Measurements from ENCODE around the gene TAF4. TPM values are rescaled to one million over a fixed set of nuclear protein-coding genes. Genes with fewer than 3 reads are reported as not detected.
"Not testable (repeated sequence)": the region's sequence is repeated elsewhere in the genome, so short reads cannot be mapped to it uniquely, and the experiment has no call there.

Gene TAF4
- total RNA-seq, 1 experiment from 2014 or later: 94.9 TPM

DNA sequence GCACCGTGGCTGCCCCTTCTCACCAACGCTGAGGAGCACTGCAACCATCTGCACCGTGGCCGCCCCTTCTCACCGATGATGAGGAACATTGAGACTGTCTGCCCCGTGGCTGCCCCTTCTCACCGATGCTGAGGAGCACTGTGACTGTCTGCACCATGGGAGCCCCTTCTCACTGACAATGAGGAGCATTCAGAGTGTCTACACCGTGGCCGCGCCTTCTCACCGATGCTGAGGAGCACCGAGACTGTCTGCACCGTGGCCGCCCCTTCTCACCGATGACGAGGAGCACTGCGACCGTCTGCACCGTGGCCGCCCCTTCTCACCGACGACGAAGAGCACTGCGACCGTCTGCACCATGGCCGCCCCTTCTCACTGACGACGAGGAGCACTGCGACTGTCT lies 120.2 kb downstream of the TAF4 start:
- H3K9me3 Mint-ChIP-seq (ENCODE audit: unreplicated experiment); H3K27me3 Mint-ChIP-seq (ENCODE audit: insufficient read depth, unreplicated experiment); intact Hi-C loops (cut with micrococcal nuclease; ENCODE audit: unreplicated experiment); H3K27ac Mint-ChIP-seq (ENCODE audit: unreplicated experiment); CTCF ChIA-PET; H3K4me1 Mint-ChIP-seq (ENCODE audit: low read depth, unreplicated experiment); H3K9me3 ChIP-seq; H3K4me1 ChIP-seq; H3K4me3 Mint-ChIP-seq (ENCODE audit: unreplicated experiment); POLR2A ChIA-PET; H3K36me3 ChIP-seq (ENCODE audit: control insufficient read depth, insufficient read depth, low read length); H3K27me3 ChIP-seq (replicated peaks; ENCODE audit: control insufficient read depth, insufficient read depth, low read length); BruUV-seq (replicated peaks); H3K4me3 ChIP-seq (ENCODE audit: low read depth, low read length): not testable (repeated sequence)
- peak in 1 of 2 experiments; percentile 39 for DNase-seq
- H3K36me3 Mint-ChIP-seq (ENCODE audit: insufficient read depth, unreplicated experiment): peaks cover 22% of the 10 kb centered on the region

DNA sequence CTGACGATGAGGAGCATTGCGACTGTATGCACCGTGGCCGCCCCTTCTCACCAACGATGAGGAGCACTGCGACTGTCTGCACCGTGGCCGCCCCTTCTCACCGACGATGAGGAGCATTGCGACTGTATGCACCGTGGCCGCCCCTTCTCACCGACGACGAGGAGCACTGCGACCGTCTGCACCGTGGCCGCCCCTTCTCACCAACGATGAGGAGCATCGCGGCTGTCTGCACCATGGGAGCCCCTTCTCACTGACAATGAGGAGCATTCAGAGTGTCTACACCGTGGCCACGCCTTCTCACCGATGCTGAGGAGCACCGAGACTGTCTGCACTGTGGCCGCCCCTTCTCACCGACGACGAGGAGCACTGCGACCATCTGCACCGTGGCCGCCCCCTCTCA lies 120.7 kb downstream of the TAF4 start:
- intact Hi-C loops (cut with micrococcal nuclease; ENCODE audit: unreplicated experiment); H3K27me3 Mint-ChIP-seq (ENCODE audit: insufficient read depth, unreplicated experiment); H3K9me3 ChIP-seq; H3K4me1 ChIP-seq; H3K4me3 Mint-ChIP-seq (ENCODE audit: unreplicated experiment); BruUV-seq (replicated peaks); H3K36me3 ChIP-seq (ENCODE audit: control insufficient read depth, insufficient read depth, low read length); H3K27ac Mint-ChIP-seq (ENCODE audit: unreplicated experiment); H3K4me1 Mint-ChIP-seq (ENCODE audit: low read depth, unreplicated experiment); H3K4me3 ChIP-seq (ENCODE audit: low read depth, low read length); POLR2A ChIA-PET; H3K27me3 ChIP-seq (replicated peaks; ENCODE audit: control insufficient read depth, insufficient read depth, low read length); CTCF ChIA-PET; H3K9me3 Mint-ChIP-seq (ENCODE audit: unreplicated experiment): not testable (repeated sequence)
- peak in 1 of 2 experiments; percentile 35 for DNase-seq
- H3K36me3 Mint-ChIP-seq (ENCODE audit: insufficient read depth, unreplicated experiment): peaks cover 22% of the 10 kb centered on the region

DNA sequence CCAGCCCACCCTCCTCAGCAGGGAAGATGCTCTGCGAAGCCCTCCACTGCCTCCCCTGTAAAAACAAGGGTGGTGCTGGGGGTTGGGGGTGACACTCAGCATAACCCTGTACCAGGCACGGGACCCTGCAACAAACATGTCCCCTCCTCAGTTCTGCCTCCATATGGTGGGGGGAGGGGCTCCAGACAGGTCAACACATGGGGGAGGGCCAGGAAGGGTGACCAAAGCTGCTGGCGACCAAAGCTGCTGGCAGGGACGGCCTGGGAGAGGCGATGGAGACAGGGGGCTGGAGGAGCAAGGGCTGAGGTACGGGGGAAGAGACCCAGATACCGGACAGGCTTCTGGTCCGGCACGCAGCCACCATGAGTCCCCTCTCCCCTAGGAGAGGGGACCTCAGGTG lies 123.2 kb downstream of the TAF4 start:
- Mint-ChIP-seq H3K36me3 (ENCODE audit: insufficient read depth, unreplicated experiment) (peaks cover 15% of the 10 kb centered on the region), H3K4me3 (ENCODE audit: unreplicated experiment) (no peak overlapping the region), H3K27ac (ENCODE audit: unreplicated experiment) (no peak overlapping the region), H3K9me3 (ENCODE audit: unreplicated experiment) (no peaks in the 10 kb centered on the region), H3K27me3 (ENCODE audit: insufficient read depth, unreplicated experiment) (no peaks in the 10 kb centered on the region), H3K4me1 (ENCODE audit: low read depth, unreplicated experiment) (peaks cover 7% of the 10 kb centered on the region)
- H3K4me1 ChIP-seq: no peaks in the 10 kb centered on the region
- no peak for DNase-seq
- intact Hi-C loops (cut with micrococcal nuclease; ENCODE audit: unreplicated experiment): no loop called here
- TF ChIP-seq, protein P1, sequence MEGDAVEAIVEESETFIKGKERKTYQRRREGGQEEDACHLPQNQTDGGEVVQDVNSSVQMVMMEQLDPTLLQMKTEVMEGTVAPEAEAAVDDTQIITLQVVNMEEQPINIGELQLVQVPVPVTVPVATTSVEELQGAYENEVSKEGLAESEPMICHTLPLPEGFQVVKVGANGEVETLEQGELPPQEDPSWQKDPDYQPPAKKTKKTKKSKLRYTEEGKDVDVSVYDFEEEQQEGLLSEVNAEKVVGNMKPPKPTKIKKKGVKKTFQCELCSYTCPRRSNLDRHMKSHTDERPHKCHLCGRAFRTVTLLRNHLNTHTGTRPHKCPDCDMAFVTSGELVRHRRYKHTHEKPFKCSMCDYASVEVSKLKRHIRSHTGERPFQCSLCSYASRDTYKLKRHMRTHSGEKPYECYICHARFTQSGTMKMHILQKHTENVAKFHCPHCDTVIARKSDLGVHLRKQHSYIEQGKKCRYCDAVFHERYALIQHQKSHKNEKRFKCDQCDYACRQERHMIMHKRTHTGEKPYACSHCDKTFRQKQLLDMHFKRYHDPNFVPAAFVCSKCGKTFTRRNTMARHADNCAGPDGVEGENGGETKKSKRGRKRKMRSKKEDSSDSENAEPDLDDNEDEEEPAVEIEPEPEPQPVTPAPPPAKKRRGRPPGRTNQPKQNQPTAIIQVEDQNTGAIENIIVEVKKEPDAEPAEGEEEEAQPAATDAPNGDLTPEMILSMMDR (IDR thresholded peaks at IDR 0.05; ENCODE audit: insufficient read depth in 1 of 2, low read depth in 1 of 2, low read length in 1 of 2, severe bottlenecking in 1 of 2, unreplicated experiment in 1 of 2): no peak
- no peak overlapping the region for H3K4me3 ChIP-seq (ENCODE audit: low read depth, low read length)
- POLR2A ChIA-PET: no interaction called here
- CTCF ChIA-PET: no interaction called here
- no peaks in the 10 kb centered on the region for H3K36me3 ChIP-seq (ENCODE audit: control insufficient read depth, insufficient read depth, low read length)
- BruUV-seq (replicated peaks): no TSS peak
- no peaks in the 10 kb centered on the region for H3K9me3 ChIP-seq
- H3K27me3 ChIP-seq (replicated peaks; ENCODE audit: control insufficient read depth, insufficient read depth, low read length): no peaks in the 10 kb centered on the region

DNA sequence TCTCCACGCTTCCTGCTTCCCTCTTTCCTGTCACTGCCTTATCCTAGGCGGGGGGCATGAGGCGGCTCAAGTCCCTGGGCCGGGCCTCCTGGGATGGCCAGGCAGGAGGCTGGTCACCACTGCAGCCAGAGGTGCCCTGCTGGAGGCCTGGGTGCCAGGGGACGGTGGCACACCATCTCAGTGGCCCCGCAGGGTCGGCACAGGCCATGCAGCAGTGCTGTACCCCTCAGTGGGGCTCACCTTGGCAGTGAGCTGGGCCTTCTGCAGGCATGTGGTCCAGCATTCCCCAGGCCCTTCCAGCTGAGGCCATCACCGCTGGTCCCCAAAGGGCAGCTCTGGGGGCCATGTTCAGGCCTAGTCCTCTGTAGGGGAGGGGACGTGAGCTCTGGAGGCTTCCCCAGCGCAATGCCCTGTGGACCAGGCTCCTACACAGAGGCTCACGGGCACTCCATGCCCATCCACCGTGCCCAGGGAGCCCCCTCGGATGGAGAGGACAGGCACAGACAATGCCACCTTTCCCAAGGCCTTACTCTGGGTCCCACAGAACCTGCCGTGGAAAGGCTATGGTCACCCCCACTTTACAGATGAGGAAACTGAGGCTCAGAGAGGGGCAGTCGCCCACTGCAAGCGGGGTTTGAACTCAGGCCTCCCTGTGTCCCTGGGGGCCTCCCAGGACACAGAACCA lies 123.8 kb downstream of the TAF4 start:
- Mint-ChIP-seq H3K36me3 (ENCODE audit: insufficient read depth, unreplicated experiment) (peaks cover 16% of the 10 kb centered on the region), H3K4me1 (ENCODE audit: low read depth, unreplicated experiment) (peaks cover 7% of the 10 kb centered on the region), H3K4me3 (ENCODE audit: unreplicated experiment) (no peak overlapping the region), H3K27ac (ENCODE audit: unreplicated experiment) (no peak overlapping the region), H3K9me3 (ENCODE audit: unreplicated experiment) (no peaks in the 10 kb centered on the region), H3K27me3 (ENCODE audit: insufficient read depth, unreplicated experiment) (no peaks in the 10 kb centered on the region)
- ChIA-PET POLR2A (no interaction called here), CTCF (no interaction called here)
- no TSS peak for BruUV-seq (replicated peaks)
- no peak overlapping the region for H3K4me3 ChIP-seq (ENCODE audit: low read depth, low read length)
- H3K36me3 ChIP-seq (ENCODE audit: control insufficient read depth, insufficient read depth, low read length): no peaks in the 10 kb centered on the region
- TF ChIP-seq, protein P1 (IDR thresholded peaks at IDR 0.05; ENCODE audit: insufficient read depth in 1 of 2, low read depth in 1 of 2, low read length in 1 of 2, severe bottlenecking in 1 of 2, unreplicated experiment in 1 of 2): no peak
- H3K4me1 ChIP-seq: no peaks in the 10 kb centered on the region
- intact Hi-C loops (cut with micrococcal nuclease; ENCODE audit: unreplicated experiment): no loop called here
- DNase-seq: peak in 1 of 2 experiments; percentile 46
- no peaks in the 10 kb centered on the region for H3K27me3 ChIP-seq (replicated peaks; ENCODE audit: control insufficient read depth, insufficient read depth, low read length)
- no peaks in the 10 kb centered on the region for H3K9me3 ChIP-seq
